Mesendoderm (in vitro differentiated cells): ENCODE results near the gene ACSL3.

Experiments used
- DNase-seq: peaks from one replicate; pipeline ENCODE4 v3.0.0; 2013
- H2AK5ac ChIP-seq: 2 replicates; pipeline ENCODE4 v1.6.1; 2013; ENCODE audit warnings: low read length, inconsistent platforms
- H2BK120ac ChIP-seq: 2 replicates; pipeline ENCODE4 v1.6.1; 2013; ENCODE audit warnings: low read depth, mild to moderate bottlenecking, low read length, moderate library complexity, mixed read lengths
- H2BK15ac ChIP-seq: replicated peaks from 2 replicates; pipeline ENCODE4 v1.6.1; 2013; ENCODE audit warnings: low read depth, mild to moderate bottlenecking, moderate library complexity
- H2BK5ac ChIP-seq: 2 replicates; pipeline ENCODE4 v1.6.1; 2013; ENCODE audit warnings: low read length, inconsistent platforms
- H3K18ac ChIP-seq: 2 replicates; pipeline ENCODE4 v1.6.1; 2013; ENCODE audit warnings: mild to moderate bottlenecking, low read length, mixed read lengths
- H3K23ac ChIP-seq: one replicate; pipeline ENCODE4 v1.6.1; 2013; ENCODE audit warnings: low read length
- H3K27ac ChIP-seq: 2 replicates; pipeline ENCODE4 v1.5.1; 2013; ENCODE audit warnings: low read depth, mild to moderate bottlenecking, inconsistent platforms, low read length, moderate library complexity
- H3K27me3 ChIP-seq: 2 replicates; pipeline ENCODE4 v1.6.1; 2013; ENCODE audit warnings: low read length, control low read depth, mild to moderate bottlenecking, inconsistent platforms; ENCODE audit not compliant: insufficient read depth, poor library complexity
- H3K36me3 ChIP-seq: 2 replicates; pipeline ENCODE4 v1.6.1; 2013; ENCODE audit warnings: low read length, inconsistent platforms; ENCODE audit not compliant: control insufficient read depth, insufficient read depth
- H3K4ac ChIP-seq: one replicate; pipeline ENCODE4 v1.6.1; 2013; ENCODE audit warnings: low read depth, mild to moderate bottlenecking, low read length, moderate library complexity
- H3K4me1 ChIP-seq: 2 replicates; pipeline ENCODE4 v1.6.1; 2013; ENCODE audit warnings: low read depth, low read length, inconsistent platforms; ENCODE audit not compliant: control insufficient read depth
- H3K4me2 ChIP-seq: 2 replicates; pipeline ENCODE4 v1.6.1; 2013; ENCODE audit warnings: low read length
- H3K4me3 ChIP-seq: 2 replicates; pipeline ENCODE4 v1.5.1; 2013; ENCODE audit warnings: mild to moderate bottlenecking, low read length
- H3K56ac ChIP-seq: one replicate; pipeline ENCODE4 v1.6.1; 2013; ENCODE audit warnings: low read length
- H3K79me1 ChIP-seq: 2 replicates; pipeline ENCODE4 v1.6.1; 2013; ENCODE audit warnings: low read length, inconsistent platforms
- H3K79me2 ChIP-seq: 2 replicates; pipeline ENCODE4 v1.6.1; 2013; ENCODE audit warnings: mild to moderate bottlenecking, low read length; ENCODE audit not compliant: control insufficient read depth, insufficient read depth
- H3K9ac ChIP-seq: 2 replicates; pipeline ENCODE4 v1.6.1; 2013; ENCODE audit warnings: low read length, inconsistent platforms
- H4K5ac ChIP-seq: one replicate; pipeline ENCODE4 v1.6.1; 2013; ENCODE audit warnings: low read length
- H4K8ac ChIP-seq: one replicate; pipeline ENCODE4 v1.6.1; 2013; ENCODE audit warnings: low read depth, mild to moderate bottlenecking, control low read depth, low read length, moderate library complexity
- WGBS: extraction: QIAGEN DNeasy Blood & Tissue Kit; methylation state at CpG from one replicate; pipeline ENCODE4 v1.1.7; 2013; ENCODE audit warnings: low lambda C conversion rate, missing lambda C conversion rate; ENCODE audit not compliant: insufficient coverage; ENCODE audit errors: extremely low coverage; 5-methylcytosine and 5-hydroxymethylcytosine counted together

The ACSL3 gene

GRCh38 chr2:222875482-222875881 is 14.6 kb downstream of the ACSL3 start:
- H3K79me2 ChIP-seq = peaks cover 78% of the 10 kb centered on the region
- no peak overlapping the region for H3K23ac ChIP-seq
- H3K36me3 ChIP-seq = no peaks in the 10 kb centered on the region
- no peak overlapping the region for H3K56ac ChIP-seq
- H3K4me1 ChIP-seq = peaks cover 12% of the 10 kb centered on the region
- H3K9ac ChIP-seq = no peak overlapping the region
- no peak overlapping the region for H3K4ac ChIP-seq
- no peaks in the 10 kb centered on the region for H3K27me3 ChIP-seq
- no peak overlapping the region for H4K5ac ChIP-seq
- H2BK120ac ChIP-seq = no peak overlapping the region
- H4K8ac ChIP-seq = no peak overlapping the region
- H3K4me3 ChIP-seq = no peak overlapping the region
- peaks cover 10% of the 10 kb centered on the region for H3K79me1 ChIP-seq
- no peak for DNase-seq
- H3K18ac ChIP-seq = no peak overlapping the region
- no peak overlapping the region for H3K27ac ChIP-seq
- H2AK5ac ChIP-seq = no peak overlapping the region
- H3K4me2 ChIP-seq = no peak overlapping the region
- H2BK15ac ChIP-seq = no peak overlapping the region
- no peak overlapping the region for H2BK5ac ChIP-seq
- WGBS = no CpG with 5 or more reads among the region's 3 CpGs

GRCh38 chr2:222876947-222877346 is 16.1 kb downstream of the ACSL3 start:
- Histone ChIP-seq H3K27ac (no peak overlapping the region), H3K56ac (no peak overlapping the region), H2BK15ac (no peak overlapping the region)

GRCh38 chr2:222877556-222878300 is 16.9 kb downstream of the ACSL3 start:
- H3K36me3 ChIP-seq = no peaks in the 10 kb centered on the region
- no peak overlapping the region for H2BK5ac ChIP-seq
- H2BK15ac ChIP-seq = no peak overlapping the region
- no peak overlapping the region for H3K18ac ChIP-seq
- no peak overlapping the region for H3K9ac ChIP-seq
- no peaks in the 10 kb centered on the region for H3K27me3 ChIP-seq
- H3K23ac ChIP-seq = no peak overlapping the region
- peaks cover 8% of the 10 kb centered on the region for H3K79me1 ChIP-seq
- no peak overlapping the region for H2BK120ac ChIP-seq
- DNase-seq = no peak
- H4K8ac ChIP-seq = no peak overlapping the region
- H2AK5ac ChIP-seq = no peak overlapping the region
- H3K56ac ChIP-seq = no peak overlapping the region
- no peak overlapping the region for H3K4ac ChIP-seq
- no CpG with 5 or more reads among the region's 2 CpGs for WGBS
- peaks cover 3% of the 10 kb centered on the region for H3K4me1 ChIP-seq
- no peak overlapping the region for H3K27ac ChIP-seq
- H3K79me2 ChIP-seq = peaks cover 72% of the 10 kb centered on the region
- H4K5ac ChIP-seq = no peak overlapping the region
- no peak overlapping the region for H3K4me2 ChIP-seq
- no peak overlapping the region for H3K4me3 ChIP-seq

More at GRCh38 chr2:222876947-222877346, 16.1 kb downstream of the ACSL3 start:
- Histone ChIP-seq H3K27me3 (no peaks in the 10 kb centered on the region), H3K79me1 (peaks cover 10% of the 10 kb centered on the region), H4K8ac (no peak overlapping the region), H3K9ac (no peak overlapping the region), H2AK5ac (no peak overlapping the region), H3K4ac (no peak overlapping the region), H3K4me2 (no peak overlapping the region), H3K23ac (no peak overlapping the region), H3K18ac (no peak overlapping the region), H3K4me3 (no peak overlapping the region), H3K4me1 (peaks cover 5% of the 10 kb centered on the region), H4K5ac (no peak overlapping the region), H3K36me3 (no peaks in the 10 kb centered on the region), H2BK5ac (no peak overlapping the region), H3K79me2 (peaks cover 73% of the 10 kb centered on the region), H2BK120ac (no peak overlapping the region)
- DNase-seq = no peak

- WGBS = no CpG with 5 or more reads among the region's 5 CpGs
- no peak overlapping the region for H3K27ac ChIP-seq
These were observed 17.6 kb downstream of the ACSL3 start for GRCh38 chr2:222878301-222878876.

GRCh38 chr2:222878877-222879603 is 18.2 kb downstream of the ACSL3 start:
- Histone ChIP-seq H3K27ac (no peak overlapping the region), H3K18ac (no peak overlapping the region), H3K36me3 (no peaks in the 10 kb centered on the region), H3K4me1 (peaks cover 3% of the 10 kb centered on the region), H3K79me1 (peaks cover 8% of the 10 kb centered on the region), H3K27me3 (no peaks in the 10 kb centered on the region), H2BK15ac (no peak overlapping the region), H2BK5ac (no peak overlapping the region), H3K56ac (no peak overlapping the region), H2BK120ac (no peak overlapping the region), H4K8ac (no peak overlapping the region), H3K23ac (no peak overlapping the region), H3K79me2 (peaks cover 74% of the 10 kb centered on the region), H3K4ac (no peak overlapping the region), H3K9ac (no peak overlapping the region), H3K4me2 (no peak overlapping the region), H2AK5ac (no peak overlapping the region), H4K5ac (no peak overlapping the region), H3K4me3 (no peak overlapping the region)
- DNase-seq = no peak
- no CpG with 5 or more reads among the region's 10 CpGs for WGBS

More at GRCh38 chr2:222878301-222878876, 17.6 kb downstream of the ACSL3 start:
- Histone ChIP-seq H3K4me3 (no peak overlapping the region), H4K5ac (no peak overlapping the region), H2AK5ac (no peak overlapping the region), H3K27me3 (no peaks in the 10 kb centered on the region), H3K36me3 (no peaks in the 10 kb centered on the region), H3K79me2 (peaks cover 76% of the 10 kb centered on the region), H3K4me1 (peaks cover 3% of the 10 kb centered on the region), H3K56ac (no peak overlapping the region), H2BK5ac (no peak overlapping the region), H3K4me2 (no peak overlapping the region), H2BK120ac (no peak overlapping the region), H3K9ac (no peak overlapping the region), H3K79me1 (peaks cover 8% of the 10 kb centered on the region), H2BK15ac (no peak overlapping the region), H3K23ac (no peak overlapping the region), H3K18ac (no peak overlapping the region), H3K4ac (no peak overlapping the region), H4K8ac (no peak overlapping the region)
- peak; percentile 47 for DNase-seq
